PFSK-1 (cell line): ENCODE measurements around the gene NSMF.

Experiments used
- FOXP2 ChIP-seq: optimal IDR thresholded peaks from 2 replicates; pipeline ENCODE3; 2011; ENCODE audit warnings: borderline replicate concordance, control low read depth, inconsistent platforms; ENCODE audit not compliant: insufficient read depth; ENCODE audit errors: extremely low read length, extremely low read depth
- POLR2AphosphoS5 ChIP-seq: IDR thresholded peaks from 2 replicates; pipeline ENCODE4 v1.6.1; 2012; ENCODE audit warnings: low read depth, mild to moderate bottlenecking, control low read depth, low read length, moderate library complexity
- SIN3A ChIP-seq: IDR thresholded peaks from 2 replicates; pipeline ENCODE4 v1.6.1; 2012; ENCODE audit warnings: mild to moderate bottlenecking, low read length, moderate library complexity, borderline replicate concordance; ENCODE audit not compliant: insufficient read depth
- TAF1 ChIP-seq: IDR thresholded peaks from 2 replicates; pipeline ENCODE4 v1.6.1; 2012; ENCODE audit warnings: low read length, control low read depth, borderline replicate concordance; ENCODE audit not compliant: insufficient read depth
- TF ChIP-seq, protein P1 (sequence below), 2 experiments: IDR thresholded peaks; 2 replicates each; pipeline versions ENCODE4 v1.6.1 to v1.8.0; 2011 to 2012; ENCODE audit warnings: low read depth in 2 of 2, low read length in 2 of 2, control low read depth in 1 of 2, inconsistent platforms in 1 of 2, mild to moderate bottlenecking in 1 of 2, moderate library complexity in 1 of 2; ENCODE audit not compliant: insufficient read depth in 1 of 2

The NSMF gene

DNA sequence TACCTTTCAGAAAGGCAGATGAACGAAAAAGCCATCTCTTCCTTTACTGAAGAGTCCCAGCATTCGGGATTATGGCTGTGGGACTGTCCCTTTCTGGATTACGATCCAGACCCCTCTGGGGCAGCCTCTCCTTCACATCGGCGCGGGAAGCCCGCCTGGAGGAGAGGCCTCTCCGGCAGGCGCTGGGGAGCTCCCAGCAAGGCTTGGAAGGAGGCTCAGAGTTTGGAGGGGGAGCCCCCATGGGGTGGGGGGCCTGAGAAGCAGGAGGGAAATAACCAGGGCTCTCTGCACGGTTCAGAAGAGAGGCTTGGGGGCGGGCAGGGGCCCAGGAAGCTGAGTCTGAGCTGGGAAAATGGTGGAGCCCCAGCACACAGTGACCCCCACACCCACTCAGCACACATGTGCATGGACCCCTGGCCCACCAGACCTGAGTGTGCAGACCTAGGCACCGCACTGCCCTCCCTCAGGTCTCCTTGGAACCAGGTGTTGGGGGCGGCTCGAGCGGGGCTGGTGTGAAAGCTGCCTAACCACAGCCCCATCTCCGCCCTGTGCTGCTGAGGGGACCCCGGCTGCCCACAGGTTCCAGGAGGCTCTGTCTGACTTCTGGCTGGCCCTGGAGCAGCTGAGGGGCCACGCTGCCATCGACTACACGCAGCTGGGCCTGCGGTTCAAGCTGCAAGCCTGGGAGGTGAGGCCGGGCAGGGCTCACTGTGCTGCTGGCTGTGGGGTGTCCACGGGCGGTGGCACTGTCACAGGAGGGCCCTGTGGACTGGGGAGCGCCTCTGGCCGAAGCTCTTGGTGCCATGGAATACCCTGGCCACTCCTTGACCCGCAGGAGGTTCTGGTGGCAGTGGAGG lies 31.5 kb downstream of the NSMF start:
- TF ChIP-seq SIN3A: no peak
- TF ChIP-seq, protein P1, sequence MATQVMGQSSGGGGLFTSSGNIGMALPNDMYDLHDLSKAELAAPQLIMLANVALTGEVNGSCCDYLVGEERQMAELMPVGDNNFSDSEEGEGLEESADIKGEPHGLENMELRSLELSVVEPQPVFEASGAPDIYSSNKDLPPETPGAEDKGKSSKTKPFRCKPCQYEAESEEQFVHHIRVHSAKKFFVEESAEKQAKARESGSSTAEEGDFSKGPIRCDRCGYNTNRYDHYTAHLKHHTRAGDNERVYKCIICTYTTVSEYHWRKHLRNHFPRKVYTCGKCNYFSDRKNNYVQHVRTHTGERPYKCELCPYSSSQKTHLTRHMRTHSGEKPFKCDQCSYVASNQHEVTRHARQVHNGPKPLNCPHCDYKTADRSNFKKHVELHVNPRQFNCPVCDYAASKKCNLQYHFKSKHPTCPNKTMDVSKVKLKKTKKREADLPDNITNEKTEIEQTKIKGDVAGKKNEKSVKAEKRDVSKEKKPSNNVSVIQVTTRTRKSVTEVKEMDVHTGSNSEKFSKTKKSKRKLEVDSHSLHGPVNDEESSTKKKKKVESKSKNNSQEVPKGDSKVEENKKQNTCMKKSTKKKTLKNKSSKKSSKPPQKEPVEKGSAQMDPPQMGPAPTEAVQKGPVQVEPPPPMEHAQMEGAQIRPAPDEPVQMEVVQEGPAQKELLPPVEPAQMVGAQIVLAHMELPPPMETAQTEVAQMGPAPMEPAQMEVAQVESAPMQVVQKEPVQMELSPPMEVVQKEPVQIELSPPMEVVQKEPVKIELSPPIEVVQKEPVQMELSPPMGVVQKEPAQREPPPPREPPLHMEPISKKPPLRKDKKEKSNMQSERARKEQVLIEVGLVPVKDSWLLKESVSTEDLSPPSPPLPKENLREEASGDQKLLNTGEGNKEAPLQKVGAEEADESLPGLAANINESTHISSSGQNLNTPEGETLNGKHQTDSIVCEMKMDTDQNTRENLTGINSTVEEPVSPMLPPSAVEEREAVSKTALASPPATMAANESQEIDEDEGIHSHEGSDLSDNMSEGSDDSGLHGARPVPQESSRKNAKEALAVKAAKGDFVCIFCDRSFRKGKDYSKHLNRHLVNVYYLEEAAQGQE (IDR thresholded peaks at IDR 0.05; ENCODE audit: insufficient read depth in 1 of 2, low read depth in 2 of 2, low read length in 2 of 2): no peak

DNA sequence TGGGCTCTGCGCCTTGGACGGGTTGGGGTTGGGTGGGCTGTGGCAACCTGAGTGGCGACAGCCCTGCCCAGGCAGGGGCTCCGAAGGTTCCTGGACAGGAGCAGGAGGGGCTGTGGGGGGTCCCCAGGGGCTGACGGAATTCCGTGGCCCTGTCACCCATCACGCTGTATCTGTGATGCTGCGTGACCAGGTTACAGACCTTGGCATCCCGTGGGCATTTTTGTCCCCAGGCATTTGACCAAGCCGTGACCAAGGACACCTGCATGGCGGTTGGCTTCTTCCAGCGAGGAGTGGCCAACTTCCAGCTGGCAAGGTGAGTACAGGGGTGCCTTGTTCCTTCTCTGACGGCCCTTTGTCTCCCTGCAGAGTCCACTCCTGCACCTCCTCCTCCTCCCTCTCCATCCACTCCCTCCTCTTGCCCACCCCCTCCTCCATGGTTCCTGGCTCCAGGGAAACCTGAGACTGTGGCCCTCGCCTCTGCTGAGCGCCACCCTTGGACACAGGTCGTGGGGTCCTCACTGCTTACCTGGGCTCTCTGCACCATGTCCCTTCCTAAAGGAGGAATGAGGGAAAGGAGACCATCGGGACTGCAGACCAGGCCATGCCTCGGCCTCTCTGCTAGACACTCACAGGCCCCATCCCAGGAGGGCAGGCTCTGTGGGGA lies 33.0 kb downstream of the NSMF start:
- TF ChIP-seq POLR2AphosphoS5: no peak
- TF ChIP-seq, protein P1 (IDR thresholded peaks at IDR 0.05; ENCODE audit: insufficient read depth in 1 of 2, low read depth in 2 of 2, low read length in 2 of 2): no peak

DNA sequence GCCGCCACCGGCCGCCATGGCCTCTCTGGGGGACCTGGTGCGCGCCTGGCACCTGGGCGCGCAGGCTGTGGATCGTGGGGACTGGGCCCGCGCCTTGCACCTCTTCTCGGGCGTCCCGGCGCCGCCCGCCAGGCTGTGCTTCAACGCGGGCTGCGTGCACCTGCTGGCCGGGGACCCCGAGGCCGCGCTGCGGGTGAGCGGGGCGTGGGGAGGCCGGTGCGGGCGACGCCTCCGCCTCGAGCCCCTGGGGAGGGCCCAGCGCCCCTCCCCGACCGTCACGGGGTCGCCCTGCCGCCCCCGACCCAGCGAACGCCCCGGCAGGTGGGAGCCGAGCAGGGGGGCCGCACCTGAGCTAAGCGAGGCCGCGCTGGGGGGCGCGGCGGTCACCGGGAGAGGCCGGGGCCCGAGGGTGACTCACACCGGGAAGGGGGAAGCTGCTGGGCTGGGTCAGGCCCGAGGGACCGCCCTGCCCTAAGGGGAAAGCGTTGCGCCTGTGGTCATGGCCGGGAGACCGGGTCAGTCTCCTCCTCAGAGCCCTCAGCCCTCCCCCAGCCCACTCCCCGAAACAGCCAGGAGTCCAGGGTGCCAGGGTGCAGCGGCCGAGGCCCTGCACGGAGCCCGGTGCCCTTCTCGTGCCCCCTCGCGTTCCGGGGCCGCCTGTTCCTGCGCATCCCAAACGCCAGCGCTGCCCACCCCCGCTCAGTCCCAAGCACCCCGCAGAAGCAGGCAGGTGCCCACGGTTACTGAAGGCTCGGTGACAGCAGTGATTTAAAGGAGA lies 35.4 kb downstream of the NSMF start:
- TF ChIP-seq, protein P1 (IDR thresholded peaks at IDR 0.05; ENCODE audit: insufficient read depth in 1 of 2, low read depth in 2 of 2, low read length in 2 of 2): no peak
- TF ChIP-seq FOXP2 (no peak), SIN3A (no peak), POLR2AphosphoS5 (no peak), TAF1 (no peak)

DNA sequence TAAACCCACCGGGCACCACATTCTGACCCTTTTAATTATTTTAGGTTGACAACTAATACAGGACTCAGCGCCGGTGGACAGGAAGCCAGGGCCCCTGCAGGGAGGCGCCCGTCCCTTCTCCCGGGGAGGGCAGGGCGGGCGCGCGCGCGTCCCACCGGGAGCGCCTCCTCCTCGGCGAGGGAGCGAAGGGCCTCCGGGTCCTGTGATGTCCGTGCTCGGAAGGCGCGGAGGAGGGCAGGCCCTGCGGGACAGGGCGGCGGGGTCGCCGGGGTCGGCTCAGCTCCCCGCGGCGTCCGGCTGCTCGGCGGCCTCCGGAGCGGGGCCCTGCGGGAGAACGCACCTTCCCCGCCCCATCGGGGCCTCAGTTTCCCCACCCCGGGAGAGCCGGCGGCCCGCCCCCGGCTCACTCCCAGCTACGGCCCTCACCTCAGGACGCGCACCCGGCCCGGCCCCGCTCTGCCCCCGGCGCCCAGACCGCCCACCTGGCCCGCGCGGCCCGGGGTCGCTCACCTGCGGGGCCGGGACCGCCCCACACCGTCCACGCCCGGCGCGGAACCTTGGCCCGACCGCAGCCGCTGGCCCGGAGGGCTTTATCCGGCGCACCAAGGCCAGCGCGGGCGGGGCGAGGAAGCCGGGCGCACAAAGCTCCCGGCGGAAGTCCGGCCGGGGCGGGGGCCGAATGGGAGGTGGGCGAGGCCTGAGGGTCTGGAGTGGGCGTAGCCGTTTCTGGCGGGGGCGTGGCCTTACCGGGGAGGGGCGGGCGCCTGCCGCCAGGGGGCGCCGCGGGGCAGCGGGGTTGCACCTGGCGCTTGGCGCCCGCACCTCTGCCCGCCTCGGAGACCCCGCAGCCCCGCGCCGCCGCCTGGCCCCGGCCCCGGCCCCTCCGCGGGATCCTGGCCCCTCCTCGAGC lies 36.3 kb downstream of the NSMF start, which contains the start of the genes EXD3 and NOXA1:
Gene EXD3 (minus strand): TSS at position 559 of the 910 bp plus-strand sequence. CDS start 27,805 bp downstream, outside the sequence.
Gene NOXA1 (plus strand): TSS at position 790 of the 910 bp plus-strand sequence. CDS start 137 bp downstream, outside the sequence.
- TF ChIP-seq, protein P1 (IDR thresholded peaks at IDR 0.05; ENCODE audit: insufficient read depth in 1 of 2, low read depth in 2 of 2, low read length in 2 of 2): no peak
- TF ChIP-seq POLR2AphosphoS5 (no peak), FOXP2 (peak; percentile 93), SIN3A (peak; percentile 82; the same call in 1 of the 2 replicates), TAF1 (peak; percentile 79; the same call in 1 of the 2 replicates)
